Retinal pigment epithelial cell (primary cell): ENCODE data around the gene TEDC2.

Experiments
- DNase-seq: peaks from one replicate; pipeline ENCODE4 v3.0.0-alpha.2; 2010; ENCODE audit warnings: low read depth
- H3K4me3 ChIP-seq: 2 replicates; pipeline ENCODE4 v1.5.1; 2011; ENCODE audit warnings: mild to moderate bottlenecking, low read length, control low read depth, moderate library complexity
- TF ChIP-seq, protein P1 (sequence below): conservative IDR thresholded peaks from 2 replicates; pipeline ENCODE4 v1.5.1; 2011; ENCODE audit warnings: low read depth, low read length, control low read depth, inconsistent platforms

Gene TEDC2

DNA sequence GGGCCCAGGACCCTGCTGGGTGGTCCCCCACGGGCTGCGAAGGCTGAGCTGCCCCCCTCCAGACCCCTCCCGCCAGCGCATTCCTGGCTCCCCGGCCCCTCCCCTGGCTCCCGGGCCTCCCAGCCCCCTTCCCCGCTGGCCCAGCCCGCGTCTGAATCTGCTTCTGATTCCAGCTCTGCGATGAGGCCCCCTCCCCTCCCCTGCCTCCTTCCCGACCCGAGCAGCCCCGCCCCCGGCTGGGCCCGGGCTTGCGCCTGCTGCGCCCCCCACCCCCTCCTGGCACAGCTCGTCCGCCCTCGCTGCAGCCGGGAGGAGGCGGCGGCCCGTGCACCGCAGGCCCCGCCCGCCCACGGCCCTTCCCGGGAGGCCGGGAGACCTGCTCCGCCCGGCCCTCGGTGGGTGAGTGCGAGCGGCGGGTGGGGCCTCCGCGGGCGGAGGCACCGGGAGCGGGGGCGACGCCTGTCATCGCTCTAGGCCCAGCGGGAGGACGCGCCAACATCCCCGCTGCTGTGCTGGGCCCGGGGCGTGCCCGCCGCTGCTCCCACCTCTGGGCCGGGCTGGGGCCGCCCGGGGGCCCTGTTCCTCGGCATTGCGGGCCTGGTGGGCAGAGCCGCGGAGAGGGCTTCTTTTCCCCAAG, 11.2 kb downstream of the TEDC2 start, which contains the start of gene NTN3:
TSS of gene NTN3 (plus strand) at position 282 of the 637 bp plus-strand sequence. CDS start 405 bp downstream, outside the sequence.
- TF ChIP-seq, protein P1, sequence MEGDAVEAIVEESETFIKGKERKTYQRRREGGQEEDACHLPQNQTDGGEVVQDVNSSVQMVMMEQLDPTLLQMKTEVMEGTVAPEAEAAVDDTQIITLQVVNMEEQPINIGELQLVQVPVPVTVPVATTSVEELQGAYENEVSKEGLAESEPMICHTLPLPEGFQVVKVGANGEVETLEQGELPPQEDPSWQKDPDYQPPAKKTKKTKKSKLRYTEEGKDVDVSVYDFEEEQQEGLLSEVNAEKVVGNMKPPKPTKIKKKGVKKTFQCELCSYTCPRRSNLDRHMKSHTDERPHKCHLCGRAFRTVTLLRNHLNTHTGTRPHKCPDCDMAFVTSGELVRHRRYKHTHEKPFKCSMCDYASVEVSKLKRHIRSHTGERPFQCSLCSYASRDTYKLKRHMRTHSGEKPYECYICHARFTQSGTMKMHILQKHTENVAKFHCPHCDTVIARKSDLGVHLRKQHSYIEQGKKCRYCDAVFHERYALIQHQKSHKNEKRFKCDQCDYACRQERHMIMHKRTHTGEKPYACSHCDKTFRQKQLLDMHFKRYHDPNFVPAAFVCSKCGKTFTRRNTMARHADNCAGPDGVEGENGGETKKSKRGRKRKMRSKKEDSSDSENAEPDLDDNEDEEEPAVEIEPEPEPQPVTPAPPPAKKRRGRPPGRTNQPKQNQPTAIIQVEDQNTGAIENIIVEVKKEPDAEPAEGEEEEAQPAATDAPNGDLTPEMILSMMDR, result no peak
- no peak within 1 kb of the TSS for H3K4me3 ChIP-seq
- DNase-seq, result no peak

DNA sequence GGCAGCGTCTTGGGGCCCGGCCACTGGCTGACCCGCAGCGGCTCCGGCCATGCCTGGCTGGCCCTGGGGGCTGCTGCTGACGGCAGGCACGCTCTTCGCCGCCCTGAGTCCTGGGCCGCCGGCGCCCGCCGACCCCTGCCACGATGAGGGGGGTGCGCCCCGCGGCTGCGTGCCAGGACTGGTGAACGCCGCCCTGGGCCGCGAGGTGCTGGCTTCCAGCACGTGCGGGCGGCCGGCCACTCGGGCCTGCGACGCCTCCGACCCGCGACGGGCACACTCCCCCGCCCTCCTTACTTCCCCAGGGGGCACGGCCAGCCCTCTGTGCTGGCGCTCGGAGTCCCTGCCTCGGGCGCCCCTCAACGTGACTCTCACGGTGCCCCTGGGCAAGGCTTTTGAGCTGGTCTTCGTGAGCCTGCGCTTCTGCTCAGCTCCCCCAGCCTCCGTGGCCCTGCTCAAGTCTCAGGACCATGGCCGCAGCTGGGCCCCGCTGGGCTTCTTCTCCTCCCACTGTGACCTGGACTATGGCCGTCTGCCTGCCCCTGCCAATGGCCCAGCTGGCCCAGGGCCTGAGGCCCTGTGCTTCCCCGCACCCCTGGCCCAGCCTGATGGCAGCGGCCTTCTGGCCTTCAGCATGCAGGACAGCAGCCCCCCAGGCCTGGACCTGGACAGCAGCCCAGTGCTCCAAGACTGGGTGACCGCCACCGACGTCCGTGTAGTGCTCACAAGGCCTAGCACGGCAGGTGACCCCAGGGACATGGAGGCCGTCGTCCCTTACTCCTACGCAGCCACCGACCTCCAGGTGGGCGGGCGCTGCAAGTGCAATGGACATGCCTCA, 12.0 kb downstream of the TEDC2 start:
- no peak overlapping the region for H3K4me3 ChIP-seq
- no peak for DNase-seq
- TF ChIP-seq, protein P1, result no peak

DNA sequence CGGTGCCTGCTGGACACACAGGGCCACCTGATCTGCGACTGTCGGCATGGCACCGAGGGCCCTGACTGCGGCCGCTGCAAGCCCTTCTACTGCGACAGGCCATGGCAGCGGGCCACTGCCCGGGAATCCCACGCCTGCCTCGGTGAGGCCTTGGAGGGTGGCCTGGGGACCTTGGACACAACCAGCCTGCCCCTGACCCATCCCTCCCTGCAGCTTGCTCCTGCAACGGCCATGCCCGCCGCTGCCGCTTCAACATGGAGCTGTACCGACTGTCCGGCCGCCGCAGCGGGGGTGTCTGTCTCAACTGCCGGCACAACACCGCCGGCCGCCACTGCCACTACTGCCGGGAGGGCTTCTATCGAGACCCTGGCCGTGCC, 12.6 kb downstream of the TEDC2 start:
- TF ChIP-seq, protein P1, result no peak
- no peak overlapping the region for H3K4me3 ChIP-seq
- no peak for DNase-seq

DNA sequence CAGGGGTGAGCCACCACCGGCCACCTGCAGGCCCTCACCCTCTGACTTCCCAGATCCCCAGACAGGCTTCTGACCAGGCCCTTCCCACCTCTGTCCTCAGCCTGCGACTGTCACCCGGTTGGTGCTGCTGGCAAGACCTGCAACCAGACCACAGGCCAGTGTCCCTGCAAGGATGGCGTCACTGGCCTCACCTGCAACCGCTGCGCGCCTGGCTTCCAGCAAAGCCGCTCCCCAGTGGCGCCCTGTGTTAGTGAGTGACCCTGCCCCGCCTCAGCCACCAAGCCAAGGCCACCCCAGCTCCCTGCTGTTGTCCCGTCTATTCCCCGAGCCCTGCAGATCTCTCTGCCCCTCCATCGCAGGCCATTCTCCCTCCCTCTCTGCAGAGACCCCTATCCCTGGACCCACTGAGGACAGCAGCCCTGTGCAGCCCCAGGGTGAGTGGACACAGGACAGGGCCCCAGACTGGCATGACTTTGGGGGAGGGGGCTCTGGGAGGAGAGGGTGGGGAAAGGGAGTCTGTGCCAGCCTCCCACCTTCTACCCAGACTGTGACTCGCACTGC, 13.1 kb downstream of the TEDC2 start:
- no peak overlapping the region for H3K4me3 ChIP-seq

GRCh38 chr16:2473446-2473926, 13.6 kb downstream of the TEDC2 start:
- no peak for DNase-seq
- TF ChIP-seq, protein P1, result no peak
- no peak overlapping the region for H3K4me3 ChIP-seq

More for the DNA sequence above, 13.1 kb downstream of the TEDC2 start:
- no peak for DNase-seq
- TF ChIP-seq, protein P1, result no peak

GRCh38 chr16:2473999-2474876, 14.3 kb downstream of the TEDC2 start:
- no peak for DNase-seq

More at GRCh38 chr16:2473999-2474876, 14.3 kb downstream of the TEDC2 start:
- TF ChIP-seq, protein P1, result no peak
- H3K4me3 ChIP-seq, result peak overlapping the region; percentile 58
